HCT116 (cell line): ENCODE results near the gene TMIE. TPM values are rescaled to one million over a fixed set of nuclear protein-coding genes. Genes with fewer than 3 reads are reported as not detected.

Experiments used
- ATAC-seq: fragments of 200-7000 bp; cut with Tn5 transposase; 2 replicates; pipeline ENCODE4 v1.9.1; 2020; ENCODE audit warnings: mild to moderate bottlenecking, moderate library complexity
- BruUV-seq: library from RNA; stranded (reverse); fragments of 400-500 nt; replicated peaks from 2 replicates; lab custom pipeline; 2021; lab: Mats Ljungman, UMichigan
- CTCF ChIA-PET: fragments of 300-600 bp; sonication (Branson Sonifier 250); formaldehyde crosslinking; loops from one replicate; lab custom pipeline; 2021; ENCODE audit warnings: antibody characterized with exemption; lab: Charles Lee
- POLR2A ChIA-PET: fragments of 300-600, 350-600 bp; sonication (Branson Sonifier 250); formaldehyde crosslinking; loops from one replicate; lab custom pipeline; 2021; ENCODE audit warnings: antibody characterized with exemption; lab: Charles Lee
- RAD21 ChIA-PET, 2 experiments: fragments of 300-600 bp; sonication (Branson Sonifier 250); formaldehyde crosslinking; loops; one replicate each; lab custom pipeline; 2023; ENCODE audit warnings: low total read pairs in 2 of 2; ENCODE audit not compliant: uncharacterized antibody in 2 of 2, unreplicated experiment in 2 of 2, low non-redundant PET in 1 of 2; lab: Charles Lee
- DNase-seq: peaks from one replicate; pipeline ENCODE4 v3.0.0-alpha.2; 2010; ENCODE audit warnings: low read depth, low spot score
- H2AFZ ChIP-seq: fragments of 200-600 bp; shearing (Covaris generic), sonication (generic); 2 replicates; pipeline ENCODE4 v1.6.1; 2017; ENCODE audit warnings: low read depth, mixed run types, mixed read lengths, antibody characterized with exemption, low read length; ENCODE audit not compliant: poor library complexity, severe bottlenecking
- H3K27ac ChIP-seq: 2 replicates; pipeline ENCODE4 v1.5.1; 2012; ENCODE audit warnings: low read depth, low read length
- H3K27me3 ChIP-seq: fragments of 200-600 bp; sonication (generic); 2 replicates; pipeline ENCODE4 v1.6.1; 2016; ENCODE audit warnings: mixed run types, low read length, mixed read lengths; ENCODE audit not compliant: insufficient read depth
- H3K36me3 ChIP-seq, 2 experiments: fragments of 200-500 bp in 1 of 2; fragments of 200-600 bp in 1 of 2; sonication (Bioruptor generic) in 1 of 2; sonication (generic) in 1 of 2; 2 replicates each; pipeline versions ENCODE4 v1.5.1 to v1.6.1; 2014 to 2016; ENCODE audit warnings: low read length in 2 of 2, inconsistent platforms in 1 of 2, mixed read lengths in 1 of 2, mixed run types in 1 of 2; ENCODE audit not compliant: insufficient read depth in 2 of 2, control insufficient read depth in 1 of 2
- H3K4me1 ChIP-seq, 2 experiments: fragments of 200-600 bp in 1 of 2; sonication (generic) in 1 of 2; 2 replicates each; pipeline versions ENCODE4 v1.5.1 to v1.6.1; 2012 to 2017; ENCODE audit warnings: low read length in 2 of 2, inconsistent platforms in 1 of 2, mild to moderate bottlenecking in 1 of 2, mixed read lengths in 1 of 2, mixed run types in 1 of 2, moderate library complexity in 1 of 2; ENCODE audit not compliant: insufficient read depth in 2 of 2, control insufficient read depth in 1 of 2
- H3K4me2 ChIP-seq: fragments of 200-600 bp; sonication (generic); 2 replicates; pipeline ENCODE4 v1.6.1; 2017; ENCODE audit warnings: mixed run types, low read length, mixed read lengths
- H3K4me3 ChIP-seq, 2 experiments: fragments of 200-600 bp in 1 of 2; sonication (generic) in 1 of 2; replicated peaks in 1 of 2; 2 replicates each; pipeline ENCODE4 v1.5.1; 2011 to 2016; ENCODE audit warnings: low read length in 2 of 2, control low read depth in 1 of 2, low read depth in 1 of 2, mild to moderate bottlenecking in 1 of 2, mixed read lengths in 1 of 2, mixed run types in 1 of 2
- H3K79me2 ChIP-seq: fragments of 200-600 bp; sonication (generic); 2 replicates; pipeline ENCODE4 v1.6.1; 2017; ENCODE audit warnings: mild to moderate bottlenecking, mixed run types, low read length, moderate library complexity, mixed read lengths; ENCODE audit not compliant: insufficient read depth
- H3K9ac ChIP-seq: fragments of 200-600 bp; sonication (generic); 2 replicates; pipeline ENCODE4 v1.6.1; 2016; ENCODE audit warnings: low read length, mixed read lengths
- H3K9me2 ChIP-seq: fragments of 200-600 bp; sonication (generic), shearing (Covaris generic); 2 replicates; pipeline ENCODE4 v1.6.1; 2017; ENCODE audit warnings: mixed run types, mild to moderate bottlenecking, moderate library complexity; ENCODE audit not compliant: insufficient read depth
- H3K9me3 ChIP-seq, 2 experiments: fragments of 200-500 bp in 1 of 2; fragments of 200-600 bp in 1 of 2; sonication (Bioruptor generic) in 1 of 2; sonication (generic) in 1 of 2; 2 replicates each; pipeline ENCODE4 v1.6.1; 2014 to 2017; ENCODE audit warnings: low read length in 2 of 2, mixed read lengths in 2 of 2, inconsistent platforms in 1 of 2, low read depth in 1 of 2, mild to moderate bottlenecking in 1 of 2, mixed run types in 1 of 2, moderate library complexity in 1 of 2; ENCODE audit not compliant: control insufficient read depth in 1 of 2, insufficient read depth in 1 of 2
- H4K20me1 ChIP-seq: fragments of 200-600 bp; sonication (generic), shearing (Covaris generic); 2 replicates; pipeline ENCODE4 v1.6.1; 2017; ENCODE audit warnings: mixed run types, mild to moderate bottlenecking, moderate library complexity; ENCODE audit not compliant: insufficient read depth
- CBX3 ChIP-seq: IDR thresholded peaks from 2 replicates; pipeline ENCODE4 v1.6.1; 2012; ENCODE audit warnings: low read depth
- CTCF ChIP-seq, 3 experiments: fragments of 200-600 bp in 1 of 3; sonication (generic) in 1 of 3; IDR thresholded peaks in 2 of 3; conservative IDR thresholded peaks in 1 of 3; 2 replicates each; pipeline ENCODE4 v1.5.1; 2012 to 2017; ENCODE audit warnings: low read depth in 2 of 3, low read length in 2 of 3, antibody characterized with exemption in 1 of 3, borderline replicate concordance in 1 of 3, control low read depth in 1 of 3, mild to moderate bottlenecking in 1 of 3, mixed read lengths in 1 of 3, mixed run types in 1 of 3, moderate library complexity in 1 of 3; ENCODE audit not compliant: insufficient read depth in 1 of 3
- EGR1 ChIP-seq: IDR thresholded peaks from 2 replicates; pipeline ENCODE4 v1.6.1; 2012; ENCODE audit warnings: low read depth
- EZH2 ChIP-seq: fragments of 200-600 bp; sonication (generic); IDR thresholded peaks from 2 replicates; pipeline ENCODE4 v1.6.1; 2017; ENCODE audit warnings: antibody characterized with exemption, mixed run types
- EZH2phosphoT487 ChIP-seq: fragments of 200-600 bp; IDR thresholded peaks from 2 replicates; pipeline ENCODE4 v1.6.1; 2018; ENCODE audit warnings: antibody characterized with exemption, borderline replicate concordance
- FOSL1 ChIP-seq: IDR thresholded peaks from 2 replicates; pipeline ENCODE4 v1.6.1; 2012; ENCODE audit warnings: low read depth
- JUND ChIP-seq: IDR thresholded peaks from 2 replicates; pipeline ENCODE4 v1.6.1; 2012
- POLR2A ChIP-seq: IDR thresholded peaks from 2 replicates; pipeline ENCODE4 v1.7.0; 2011; ENCODE audit warnings: borderline replicate concordance; ENCODE audit not compliant: insufficient read depth, insufficient read length; ENCODE audit errors: extremely low read depth
- POLR2AphosphoS5 ChIP-seq: IDR thresholded peaks from 2 replicates; pipeline ENCODE4 v1.6.1; 2011; ENCODE audit warnings: mild to moderate bottlenecking, low read depth, low read length, moderate library complexity
- RAD21 ChIP-seq: IDR thresholded peaks from 2 replicates; pipeline ENCODE4 v1.6.1; 2012; ENCODE audit warnings: low read depth, mild to moderate bottlenecking
- SP1 ChIP-seq: IDR thresholded peaks from 2 replicates; pipeline ENCODE4 v1.6.1; 2012; ENCODE audit warnings: low read depth
- SRF ChIP-seq: IDR thresholded peaks from 2 replicates; pipeline ENCODE4 v1.6.1; 2012; ENCODE audit warnings: low read depth
- TCF7L2 ChIP-seq: IDR thresholded peaks from 2 replicates; pipeline ENCODE4 v1.7.0; 2011; ENCODE audit warnings: borderline replicate concordance, inconsistent platforms; ENCODE audit not compliant: insufficient read depth, insufficient read length; ENCODE audit errors: extremely low read depth
- YY1 ChIP-seq: IDR thresholded peaks from 2 replicates; pipeline ENCODE4 v1.6.1; 2011; ENCODE audit warnings: low read length, low read depth, moderate library complexity, mild to moderate bottlenecking; ENCODE audit not compliant: insufficient replicate concordance; ENCODE audit errors: extremely low read depth
- ZFX ChIP-seq: fragments of 450-650 bp; IDR thresholded peaks from 2 replicates; pipeline ENCODE4 v1.6.1; 2017
- ZNF274 ChIP-seq: fragments of 200-500 bp; sonication (Bioruptor generic); IDR thresholded peaks from 2 replicates; pipeline ENCODE4 v1.6.1; 2014; ENCODE audit warnings: mild to moderate bottlenecking, low read depth, low read length, inconsistent platforms
- intact Hi-C: fragments of 100-400 bp; cut with micrococcal nuclease; formaldehyde crosslinking; loops from 2 replicates; pipeline ENCODE4 v1.10.0; 2022
- total RNA-seq: library from RNA; stranded (reverse); gene quantifications from one replicate; pipeline ENCODE4 v1.2.1, GENCODE V29; 2021; ENCODE audit not compliant: unreplicated experiment
- TF ChIP-seq, protein P1 (sequence below): IDR thresholded peaks from 2 replicates; pipeline ENCODE4 v1.6.1; 2012

Gene TMIE
- total RNA-seq, 1 experiment from 2014 or later = 0.74 TPM

DNA sequence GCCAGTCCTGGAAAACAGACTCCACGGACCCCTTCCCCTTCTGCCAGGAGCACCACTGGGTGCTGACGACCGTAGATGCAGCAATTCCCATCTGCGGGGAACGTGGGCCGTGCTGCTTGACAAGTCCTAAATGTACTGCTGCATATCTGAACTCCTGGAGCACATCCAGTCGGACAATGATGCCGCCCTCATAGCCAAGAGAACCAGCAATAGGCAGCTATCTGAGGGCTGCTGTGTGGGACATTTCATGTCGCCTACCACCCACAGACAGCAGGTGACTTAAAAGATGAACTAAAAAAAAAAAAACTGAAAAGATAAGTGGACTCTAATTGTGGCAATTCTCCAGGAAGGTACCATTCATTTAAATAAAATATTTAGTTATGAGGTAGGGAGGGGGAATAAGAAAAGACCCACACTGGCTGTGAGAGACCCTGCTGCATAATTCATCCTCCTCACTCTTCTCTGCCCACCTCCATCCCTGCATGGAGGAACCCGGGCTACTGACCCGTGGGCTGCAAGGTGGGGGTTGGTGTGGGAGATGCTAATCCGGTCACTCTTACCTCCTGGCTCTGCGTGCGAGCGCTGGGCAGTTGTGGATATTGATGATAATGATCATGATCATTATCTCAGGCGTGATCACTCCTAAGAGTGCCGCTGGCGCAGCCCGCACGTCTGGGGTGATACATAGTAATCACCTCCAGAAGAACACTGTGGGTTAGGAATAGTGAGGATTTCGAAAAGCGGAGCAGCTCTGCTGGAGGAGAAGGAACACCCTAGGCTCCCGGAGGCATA, 36.0 kb upstream of the TMIE start:
- DNase-seq = no peak
- H3K4me2 ChIP-seq = no peak overlapping the region
- no peaks in the 10 kb centered on the region for H3K79me2 ChIP-seq
- intact Hi-C loops = no loop called here
- no peaks in the 10 kb centered on the region for H3K36me3 ChIP-seq
- no TSS peak for BruUV-seq
- ATAC-seq = no peak
- POLR2A ChIA-PET = no interaction called here
- H3K27ac ChIP-seq = no peak overlapping the region
- no peak overlapping the region for H3K4me3 ChIP-seq
- no peaks in the 10 kb centered on the region for H4K20me1 ChIP-seq
- no peaks in the 10 kb centered on the region for H3K9me2 ChIP-seq
- H2AFZ ChIP-seq = no peak overlapping the region
- no peak overlapping the region for H3K9ac ChIP-seq
- no peaks in the 10 kb centered on the region for H3K27me3 ChIP-seq
- no peaks in the 10 kb centered on the region for H3K9me3 ChIP-seq
- RAD21 ChIA-PET = no interaction called here
- H3K4me1 ChIP-seq = peaks cover 5 to 9% of the 10 kb centered on the region in 2 experiments; a peak in 3 of 4 replicates
- CTCF ChIA-PET = no interaction called here
- no peak for TF ChIP-seq RAD21
- TF ChIP-seq POLR2A = no peak
- TF ChIP-seq CBX3 = no peak
- TF ChIP-seq, protein P1, sequence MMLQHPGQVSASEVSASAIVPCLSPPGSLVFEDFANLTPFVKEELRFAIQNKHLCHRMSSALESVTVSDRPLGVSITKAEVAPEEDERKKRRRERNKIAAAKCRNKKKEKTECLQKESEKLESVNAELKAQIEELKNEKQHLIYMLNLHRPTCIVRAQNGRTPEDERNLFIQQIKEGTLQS = no peak
- TF ChIP-seq SRF = no peak
- no peak for TF ChIP-seq TCF7L2
- TF ChIP-seq SP1 = no peak
- no peak for TF ChIP-seq CTCF (IDR thresholded peaks at IDR 0.05 in 2 of 3, conservative IDR thresholded peaks at IDR 0.05 in 1 of 3; ENCODE audit: borderline replicate concordance in 1 of 3, insufficient read depth in 1 of 3, low read depth in 2 of 3, low read length in 2 of 3)
- TF ChIP-seq JUND = no peak
- no peak for TF ChIP-seq YY1
- TF ChIP-seq EGR1 = no peak
- no peak for TF ChIP-seq ZNF274
- no peak for TF ChIP-seq ZFX
- no peak for TF ChIP-seq EZH2
- TF ChIP-seq EZH2phosphoT487 = no peak
- no peak for TF ChIP-seq POLR2AphosphoS5
- no peak for TF ChIP-seq FOSL1
